ENCODE results near the gene ROBO3. TPM values are rescaled to one million over a fixed set of nuclear protein-coding genes. Genes with fewer than 3 reads are reported as not detected.

The ROBO3 gene
- total RNA-seq, 1 experiment from 2014 or later = 30.7 TPM

DNA sequence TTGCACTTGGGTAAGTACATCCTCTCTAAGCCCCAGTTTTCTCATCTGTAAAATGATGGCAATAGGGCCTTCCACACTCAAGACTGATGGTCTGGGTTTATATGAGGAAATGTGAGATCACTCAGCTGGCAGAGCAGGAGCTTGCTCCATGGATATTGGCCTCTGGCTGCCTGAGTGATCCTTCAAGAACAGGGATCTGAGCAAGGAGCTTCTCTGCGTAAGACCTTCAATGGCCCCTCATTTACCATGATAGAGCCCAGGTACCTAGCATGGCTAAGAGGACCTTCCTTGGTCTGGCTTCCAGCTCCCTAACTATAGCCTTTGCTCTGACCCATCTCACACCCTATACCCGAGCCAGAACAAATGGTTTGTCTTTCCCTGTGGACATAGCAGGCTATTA is 26.9 kb downstream of the ROBO3 start:
- ChIA-PET POLR2A (no interaction called here), CTCF (interaction anchor here (0.7 kb wide), 1 partner anchor 16 kb away, joined by 3 read pairs; no protein-coding TSS in a partner anchor), RAD21 (ENCODE audit: low non-redundant PET in 1 of 2, low total read pairs in 2 of 2, uncharacterized antibody in 2 of 2, unreplicated experiment in 2 of 2) (no interaction called here)
- intact Hi-C loops (cut with micrococcal nuclease) = no loop called here
- no peaks in the 10 kb centered on the region for H3K9me3 ChIP-seq (ENCODE audit: control insufficient read depth in 1 of 2, insufficient read depth in 1 of 2, low read depth in 1 of 2, low read length in 2 of 2)
- H2AFZ ChIP-seq (ENCODE audit: low read depth, low read length, poor library complexity, severe bottlenecking) = no peak overlapping the region
- no peaks in the 10 kb centered on the region for H3K79me2 ChIP-seq (ENCODE audit: insufficient read depth, low read length)
- H3K27me3 ChIP-seq (ENCODE audit: insufficient read depth, low read length) = 0 out of 2 replicates have a peak, but pooled peaks cover 3% of the 10 kb centered on the region
- no peak overlapping the region for H3K4me3 ChIP-seq (replicated peaks in 1 of 2; ENCODE audit: low read depth in 1 of 2, low read length in 2 of 2)
- no peak overlapping the region for H3K9ac ChIP-seq (ENCODE audit: low read length)
- TF ChIP-seq, protein P1, sequence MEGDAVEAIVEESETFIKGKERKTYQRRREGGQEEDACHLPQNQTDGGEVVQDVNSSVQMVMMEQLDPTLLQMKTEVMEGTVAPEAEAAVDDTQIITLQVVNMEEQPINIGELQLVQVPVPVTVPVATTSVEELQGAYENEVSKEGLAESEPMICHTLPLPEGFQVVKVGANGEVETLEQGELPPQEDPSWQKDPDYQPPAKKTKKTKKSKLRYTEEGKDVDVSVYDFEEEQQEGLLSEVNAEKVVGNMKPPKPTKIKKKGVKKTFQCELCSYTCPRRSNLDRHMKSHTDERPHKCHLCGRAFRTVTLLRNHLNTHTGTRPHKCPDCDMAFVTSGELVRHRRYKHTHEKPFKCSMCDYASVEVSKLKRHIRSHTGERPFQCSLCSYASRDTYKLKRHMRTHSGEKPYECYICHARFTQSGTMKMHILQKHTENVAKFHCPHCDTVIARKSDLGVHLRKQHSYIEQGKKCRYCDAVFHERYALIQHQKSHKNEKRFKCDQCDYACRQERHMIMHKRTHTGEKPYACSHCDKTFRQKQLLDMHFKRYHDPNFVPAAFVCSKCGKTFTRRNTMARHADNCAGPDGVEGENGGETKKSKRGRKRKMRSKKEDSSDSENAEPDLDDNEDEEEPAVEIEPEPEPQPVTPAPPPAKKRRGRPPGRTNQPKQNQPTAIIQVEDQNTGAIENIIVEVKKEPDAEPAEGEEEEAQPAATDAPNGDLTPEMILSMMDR (IDR thresholded peaks at IDR 0.05 in 2 of 3, conservative IDR thresholded peaks at IDR 0.05 in 1 of 3; ENCODE audit: borderline replicate concordance in 1 of 3, insufficient read depth in 1 of 3, low read depth in 2 of 3, low read length in 2 of 3) = no peak
- no peak for TF ChIP-seq JUND (IDR thresholded peaks at IDR 0.05)
- TF ChIP-seq CBX3 (IDR thresholded peaks at IDR 0.05; ENCODE audit: low read depth) = no peak
- TF ChIP-seq, protein P2, sequence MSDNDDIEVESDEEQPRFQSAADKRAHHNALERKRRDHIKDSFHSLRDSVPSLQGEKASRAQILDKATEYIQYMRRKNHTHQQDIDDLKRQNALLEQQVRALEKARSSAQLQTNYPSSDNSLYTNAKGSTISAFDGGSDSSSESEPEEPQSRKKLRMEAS (IDR thresholded peaks at IDR 0.05) = no peak
- no peak for TF ChIP-seq POLR2A (IDR thresholded peaks at IDR 0.05; ENCODE audit: borderline replicate concordance, extremely low read depth, insufficient read depth, insufficient read length)
- no peak for TF ChIP-seq YY1 (IDR thresholded peaks at IDR 0.05; ENCODE audit: extremely low read depth, insufficient replicate concordance, low read depth, low read length)
- TF ChIP-seq SP1 (IDR thresholded peaks at IDR 0.05; ENCODE audit: low read depth) = no peak
- TF ChIP-seq SRF (IDR thresholded peaks at IDR 0.05; ENCODE audit: low read depth) = no peak
- no peak for TF ChIP-seq TCF7L2 (IDR thresholded peaks at IDR 0.05; ENCODE audit: borderline replicate concordance, extremely low read depth, insufficient read depth, insufficient read length)
- TF ChIP-seq EZH2phosphoT487 (IDR thresholded peaks at IDR 0.05; ENCODE audit: borderline replicate concordance) = no peak
- TF ChIP-seq ZNF274 (IDR thresholded peaks at IDR 0.05; ENCODE audit: low read depth, low read length) = no peak
- TF ChIP-seq ZFX (IDR thresholded peaks at IDR 0.05) = no peak
- TF ChIP-seq RAD21 (IDR thresholded peaks at IDR 0.05; ENCODE audit: low read depth) = no peak
- ATAC-seq (no peak), DNase-seq (ENCODE audit: low read depth, low spot score) (no peak)
- H3K4me2 ChIP-seq (ENCODE audit: low read length) = no peak overlapping the region
- BruUV-seq (replicated peaks) = no TSS peak
- H3K4me1 ChIP-seq (ENCODE audit: control insufficient read depth in 1 of 2, insufficient read depth in 2 of 2, low read length in 2 of 2) = no peaks in the 10 kb centered on the region; a peak in 1 of 4 replicates
- no peaks in the 10 kb centered on the region for H3K9me2 ChIP-seq (ENCODE audit: insufficient read depth)
- H4K20me1 ChIP-seq (ENCODE audit: insufficient read depth) = no peaks in the 10 kb centered on the region
- no peaks in the 10 kb centered on the region for H3K36me3 ChIP-seq (ENCODE audit: control insufficient read depth in 1 of 2, insufficient read depth in 2 of 2, low read length in 2 of 2)
- H3K27ac ChIP-seq (ENCODE audit: low read depth, low read length) = no peak overlapping the region
